ENCODE results near the gene F10. TPM values are rescaled to one million over a fixed set of nuclear protein-coding genes. Genes with fewer than 3 reads are reported as not detected.

F10 gene
- total RNA-seq, 1 donor from 2014 or later: 8.9 TPM

DNA sequence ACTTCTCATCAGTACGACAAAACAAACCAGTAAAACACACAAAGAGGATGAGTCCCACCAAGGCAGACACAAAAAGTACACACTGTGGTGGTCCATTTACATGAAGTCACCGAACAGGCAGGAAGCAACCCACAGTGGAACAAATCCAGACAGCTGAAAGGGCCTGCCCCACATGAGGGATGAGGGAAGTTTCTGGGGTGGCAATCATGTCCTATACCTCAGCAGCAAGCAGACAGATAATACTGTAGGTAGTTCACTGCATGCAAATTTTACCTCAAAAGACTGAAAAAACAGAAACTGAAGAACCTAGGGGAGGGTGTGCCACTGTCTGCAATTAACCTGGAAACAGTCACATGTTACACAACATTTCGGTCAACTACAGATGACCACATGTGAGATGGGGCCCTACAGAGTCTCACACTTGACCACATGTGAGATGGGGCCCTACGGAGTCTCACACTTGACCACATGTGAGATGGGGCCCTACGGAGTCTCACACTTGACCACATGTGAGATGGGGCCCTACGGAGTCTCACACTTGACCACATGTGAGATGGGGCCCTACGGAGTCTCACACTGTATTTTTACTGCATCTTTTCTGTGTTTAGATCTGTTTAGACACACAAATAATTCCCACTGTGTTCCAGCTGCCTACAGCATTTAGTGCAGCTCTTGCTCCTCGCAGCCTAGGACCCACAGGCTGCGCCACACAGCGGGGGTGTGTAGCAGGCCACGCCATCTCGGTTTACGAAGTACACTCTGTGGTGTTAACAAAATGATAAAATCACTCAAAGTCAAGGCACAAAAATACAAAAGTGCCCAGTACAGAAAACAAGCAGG, 63.7 kb downstream of the F10 start:
- Histone ChIP-seq H3K27ac (peak overlapping the region; percentile 50), H3K4me3 (no peak overlapping the region), H3K27me3 (ENCODE audit: low read depth) (no peaks in the 10 kb centered on the region), H3K4me1 (no peaks in the 10 kb centered on the region), H3K9me3 (no peaks in the 10 kb centered on the region), H3K36me3 (peaks cover 75% of the 10 kb centered on the region)
- DNase-seq: no peak
- TF ChIP-seq, protein P1, sequence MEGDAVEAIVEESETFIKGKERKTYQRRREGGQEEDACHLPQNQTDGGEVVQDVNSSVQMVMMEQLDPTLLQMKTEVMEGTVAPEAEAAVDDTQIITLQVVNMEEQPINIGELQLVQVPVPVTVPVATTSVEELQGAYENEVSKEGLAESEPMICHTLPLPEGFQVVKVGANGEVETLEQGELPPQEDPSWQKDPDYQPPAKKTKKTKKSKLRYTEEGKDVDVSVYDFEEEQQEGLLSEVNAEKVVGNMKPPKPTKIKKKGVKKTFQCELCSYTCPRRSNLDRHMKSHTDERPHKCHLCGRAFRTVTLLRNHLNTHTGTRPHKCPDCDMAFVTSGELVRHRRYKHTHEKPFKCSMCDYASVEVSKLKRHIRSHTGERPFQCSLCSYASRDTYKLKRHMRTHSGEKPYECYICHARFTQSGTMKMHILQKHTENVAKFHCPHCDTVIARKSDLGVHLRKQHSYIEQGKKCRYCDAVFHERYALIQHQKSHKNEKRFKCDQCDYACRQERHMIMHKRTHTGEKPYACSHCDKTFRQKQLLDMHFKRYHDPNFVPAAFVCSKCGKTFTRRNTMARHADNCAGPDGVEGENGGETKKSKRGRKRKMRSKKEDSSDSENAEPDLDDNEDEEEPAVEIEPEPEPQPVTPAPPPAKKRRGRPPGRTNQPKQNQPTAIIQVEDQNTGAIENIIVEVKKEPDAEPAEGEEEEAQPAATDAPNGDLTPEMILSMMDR (IDR thresholded peaks at IDR 0.05): no peak
- peak in 1 of 2 donors; percentile 63 for ATAC-seq
- intact Hi-C loops (cut with DNase I): no loop called here

DNA sequence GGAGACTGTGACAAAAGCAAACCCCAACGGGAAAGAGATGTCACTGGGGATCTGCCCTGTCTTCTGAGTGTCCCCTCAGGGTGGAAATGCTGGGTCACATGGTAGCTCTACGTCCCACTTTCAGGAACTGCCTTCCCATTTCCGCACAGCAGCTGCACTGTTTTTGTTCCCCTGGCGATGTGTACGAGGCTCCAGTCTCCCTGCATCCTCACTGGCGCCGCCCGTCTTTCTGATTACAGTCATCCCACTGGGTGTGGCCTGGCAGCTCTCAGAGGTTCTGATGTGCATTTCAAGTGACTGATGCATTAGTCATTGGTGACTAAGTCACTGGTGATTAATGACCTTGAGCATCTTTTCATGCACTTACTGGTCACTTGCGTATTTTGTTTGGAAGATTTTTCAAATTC, 64.7 kb downstream of the F10 start:
- H3K27ac ChIP-seq: peak overlapping the region; percentile 50
- TF ChIP-seq, protein P1 (IDR thresholded peaks at IDR 0.05): no peak
- ATAC-seq (peak; percentile 64 to 85), DNase-seq (no peak)
- H3K9me3 ChIP-seq: no peaks in the 10 kb centered on the region
- H3K36me3 ChIP-seq: peaks cover 73% of the 10 kb centered on the region
- no peaks in the 10 kb centered on the region for H3K27me3 ChIP-seq (ENCODE audit: low read depth)
- no peaks in the 10 kb centered on the region for H3K4me1 ChIP-seq
- no peak overlapping the region for H3K4me3 ChIP-seq
- intact Hi-C loops (cut with DNase I): no loop called here

DNA sequence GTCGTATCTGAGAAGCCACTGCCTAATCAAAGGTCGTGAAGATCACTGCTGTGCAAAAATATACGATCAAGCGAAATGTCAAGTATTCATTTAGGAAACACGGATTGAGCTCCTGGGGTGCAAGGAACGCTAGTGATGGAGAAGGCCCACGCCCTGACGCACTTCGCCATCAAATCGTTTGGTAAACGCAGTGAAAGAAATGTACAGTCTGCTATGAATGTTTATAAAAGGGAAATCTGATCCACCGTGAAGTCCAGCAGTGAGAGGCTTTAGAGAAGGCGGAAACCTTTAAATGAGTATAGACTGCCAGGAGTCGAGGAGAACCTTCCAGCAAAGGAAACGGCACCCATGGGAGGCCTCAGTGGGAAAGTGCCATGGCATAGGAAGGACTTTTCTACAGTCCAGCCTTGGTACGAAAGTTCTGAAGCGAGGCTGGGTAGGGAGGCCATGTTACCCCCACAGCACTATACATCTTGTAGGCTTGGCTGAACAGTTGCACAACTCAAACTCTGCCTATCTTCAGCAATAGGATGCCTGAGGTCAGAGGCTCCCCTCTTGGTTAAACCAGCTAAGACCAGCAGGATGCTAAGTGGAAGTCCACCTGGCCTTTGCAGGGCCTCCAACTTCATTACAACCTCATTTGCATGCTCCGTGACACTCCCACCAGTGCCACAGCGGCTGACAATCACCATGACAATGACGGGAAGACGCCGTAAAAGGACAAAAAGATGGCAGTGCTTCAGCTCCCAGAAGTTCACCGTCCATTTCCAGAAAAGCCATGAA, 65.5 kb downstream of the F10 start:
- Histone ChIP-seq H3K4me3 (no peak overlapping the region), H3K9me3 (no peaks in the 10 kb centered on the region), H3K36me3 (peaks cover 73% of the 10 kb centered on the region), H3K27ac (no peak overlapping the region), H3K27me3 (ENCODE audit: low read depth) (no peaks in the 10 kb centered on the region), H3K4me1 (no peaks in the 10 kb centered on the region)
- no peak for ATAC-seq
- intact Hi-C loops (cut with DNase I): no loop called here
- TF ChIP-seq, protein P1 (IDR thresholded peaks at IDR 0.05): no peak
- DNase-seq: no peak

DNA sequence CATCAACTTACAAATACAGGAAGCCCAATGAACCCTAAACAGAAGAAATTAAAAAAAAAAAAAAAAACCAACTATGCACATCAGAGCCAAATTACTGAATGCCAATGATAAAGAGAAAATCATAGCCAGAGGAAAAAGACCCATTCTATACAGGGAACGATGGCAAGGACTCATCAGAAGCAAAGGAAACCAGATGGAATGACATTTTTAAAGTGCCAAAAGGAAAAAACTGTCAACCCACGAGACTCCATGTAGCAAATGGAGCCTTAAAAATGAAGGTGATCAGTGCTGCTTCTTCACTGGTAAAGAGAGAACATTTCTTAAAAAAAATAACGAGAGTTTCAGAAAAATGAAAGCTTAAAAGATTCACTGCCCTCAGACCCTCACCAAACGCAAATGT, 67.6 kb downstream of the F10 start:
- H3K36me3 ChIP-seq: peaks cover 74% of the 10 kb centered on the region
- TF ChIP-seq, protein P1 (IDR thresholded peaks at IDR 0.05): no peak
- intact Hi-C loops (cut with DNase I): no loop called here
- no peak overlapping the region for H3K27ac ChIP-seq
- no peak for ATAC-seq
- H3K4me1 ChIP-seq: no peaks in the 10 kb centered on the region
- no peaks in the 10 kb centered on the region for H3K27me3 ChIP-seq (ENCODE audit: low read depth)
- no peaks in the 10 kb centered on the region for H3K9me3 ChIP-seq
- DNase-seq: no peak
- no peak overlapping the region for H3K4me3 ChIP-seq

DNA sequence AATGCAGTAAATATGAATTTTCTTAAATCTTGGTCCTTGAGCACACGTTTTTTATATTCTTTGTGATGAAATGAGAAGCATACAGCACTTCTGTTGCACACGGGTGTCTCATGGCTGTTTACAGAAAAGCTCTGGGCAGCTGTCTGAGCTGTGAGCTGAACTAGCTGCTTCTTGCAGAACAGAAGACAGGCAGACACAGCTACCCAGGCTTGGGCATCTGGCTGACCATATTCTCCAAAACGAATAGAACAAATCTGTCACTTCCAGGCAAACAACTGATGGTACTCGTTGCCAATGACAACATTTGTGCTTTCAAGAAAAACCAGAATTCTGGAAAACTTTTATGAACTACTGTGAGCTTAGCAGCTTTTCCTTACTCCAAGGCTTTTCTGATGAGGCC, 69.7 kb downstream of the F10 start:
- peaks cover 88% of the 10 kb centered on the region for H3K36me3 ChIP-seq
- DNase-seq: no peak
- H3K27me3 ChIP-seq (ENCODE audit: low read depth): no peaks in the 10 kb centered on the region
- no peak overlapping the region for H3K27ac ChIP-seq
- TF ChIP-seq, protein P1 (IDR thresholded peaks at IDR 0.05): no peak
- H3K4me3 ChIP-seq: no peak overlapping the region
- H3K4me1 ChIP-seq: no peaks in the 10 kb centered on the region
- H3K9me3 ChIP-seq: no peaks in the 10 kb centered on the region
- intact Hi-C loops (cut with DNase I): no loop called here
- ATAC-seq: no peak
